Retinal pigment epithelial cell (primary cell): ENCODE data around the gene TBCD.

Experiments
- DNase-seq: peaks from one replicate; pipeline ENCODE4 v3.0.0-alpha.2; 2010; ENCODE audit warnings: low read depth
- H3K4me3 ChIP-seq: 2 replicates; pipeline ENCODE4 v1.5.1; 2011; ENCODE audit warnings: mild to moderate bottlenecking, low read length, control low read depth, moderate library complexity
- CTCF ChIP-seq: conservative IDR thresholded peaks from 2 replicates; pipeline ENCODE4 v1.5.1; 2011; ENCODE audit warnings: low read depth, low read length, control low read depth, inconsistent platforms

Gene TBCD

GRCh38 chr17:82907797-82908542, 156.1 kb downstream of the TBCD start:
- no peak for DNase-seq
- no peak for TF ChIP-seq CTCF
- no peak overlapping the region for H3K4me3 ChIP-seq

GRCh38 chr17:82908543-82909160, 156.8 kb downstream of the TBCD start:
- TF ChIP-seq CTCF, result no peak
- no peak overlapping the region for H3K4me3 ChIP-seq
- no peak for DNase-seq

GRCh38 chr17:82909322-82909904, 157.5 kb downstream of the TBCD start:
- no peak for DNase-seq
- no peak overlapping the region for H3K4me3 ChIP-seq
- no peak for TF ChIP-seq CTCF

GRCh38 chr17:82910041-82910481, 158.2 kb downstream of the TBCD start:
- no peak for TF ChIP-seq CTCF
- H3K4me3 ChIP-seq, result no peak overlapping the region
- DNase-seq, result no peak

GRCh38 chr17:82910770-82911169, 158.9 kb downstream of the TBCD start:
- no peak for DNase-seq
- no peak for TF ChIP-seq CTCF
- no peak overlapping the region for H3K4me3 ChIP-seq

- DNase-seq, result no peak
- TF ChIP-seq CTCF, result no peak
- H3K4me3 ChIP-seq, result no peak overlapping the region
Observed at GRCh38 chr17:82911822-82912221, 160.0 kb downstream of the TBCD start.
